H1 (cell line): ENCODE results near the gene TSPAN9. TPM values are rescaled to one million over a fixed set of nuclear protein-coding genes. Genes with fewer than 3 reads are reported as not detected.

ENCODE experiments used
- CTCF ChIA-PET: fragments of 300-600 bp; sonication (Branson Sonifier 250); formaldehyde crosslinking; loops from one replicate; lab custom pipeline; 2021; ENCODE audit not compliant: partially characterized antibody; lab: Charles Lee
- POLR2A ChIA-PET: fragments of 300-600 bp; sonication (Branson Sonifier 250); formaldehyde crosslinking; loops from one replicate; lab custom pipeline; 2021; ENCODE audit warnings: inconsistent platforms; ENCODE audit not compliant: partially characterized antibody; lab: Charles Lee
- DNase-seq, 2 experiments: peaks; one replicate each; pipeline versions ENCODE4 v3.0.0 to v3.0.0-alpha.2; 2010 to 2022; ENCODE audit warnings: low spot score in 2 of 2, low read depth in 1 of 2, mixed read lengths in 1 of 2
- FAIRE-seq: peaks from 2 replicates; lab custom pipeline; 2011; peaks lifted over from hg19 to GRCh38; lab: Jason Lieb, UNC
- H2AFZ ChIP-seq: 2 replicates; pipeline ENCODE4 v1.8.1; 2012; ENCODE audit warnings: low read length, inconsistent platforms
- H2AK5ac ChIP-seq: 2 replicates; pipeline ENCODE4 v1.6.1; 2013; ENCODE audit warnings: low read depth, low read length
- H2BK120ac ChIP-seq: replicated peaks from 2 replicates; pipeline ENCODE3; 2013; ENCODE audit warnings: low read depth, low read length, inconsistent platforms
- H2BK12ac ChIP-seq: 2 replicates; pipeline ENCODE4 v1.6.1; 2013; ENCODE audit warnings: low read depth, low read length
- H2BK15ac ChIP-seq: 2 replicates; pipeline ENCODE4 v1.6.1; 2013; ENCODE audit warnings: low read length
- H2BK20ac ChIP-seq: 2 replicates; pipeline ENCODE4 v1.6.1; 2013; ENCODE audit warnings: low read length
- H2BK5ac ChIP-seq: 2 replicates; pipeline ENCODE4 v1.6.1; 2013; ENCODE audit warnings: low read depth, low read length
- H3K14ac ChIP-seq: 2 replicates; pipeline ENCODE4 v1.6.1; 2013; ENCODE audit warnings: inconsistent platforms; ENCODE audit not compliant: insufficient read length
- H3K18ac ChIP-seq: 2 replicates; pipeline ENCODE4 v1.6.1; 2013; ENCODE audit warnings: low read length; ENCODE audit errors: extremely low read depth
- H3K23ac ChIP-seq: 2 replicates; pipeline ENCODE4 v1.6.1; 2013; ENCODE audit warnings: inconsistent platforms; ENCODE audit not compliant: insufficient read length
- H3K23me2 ChIP-seq: 2 replicates; pipeline ENCODE4 v1.6.1; 2013; ENCODE audit warnings: low read depth, low read length
- H3K27ac ChIP-seq: 2 replicates; pipeline ENCODE4 v1.6.1; 2011; ENCODE audit warnings: low read depth, low read length, inconsistent platforms
- H3K27me3 ChIP-seq, 4 experiments: replicated peaks in 1 of 4; 1 replicate in 1 of 4; 2 replicates in 3 of 4; pipeline versions ENCODE4 v1.6.1 to v1.8.1; 2011 to 2013; ENCODE audit warnings: low read length in 3 of 4, mild to moderate bottlenecking in 3 of 4, inconsistent platforms in 2 of 4, mixed read lengths in 2 of 4, moderate library complexity in 1 of 4; ENCODE audit not compliant: control insufficient read depth in 3 of 4, insufficient read depth in 3 of 4; ENCODE audit errors: extremely low read depth in 1 of 4
- H3K36me3 ChIP-seq, 4 experiments: 2 replicates each; pipeline versions ENCODE4 v1.6.1 to v1.8.1; 2011 to 2013; ENCODE audit warnings: mild to moderate bottlenecking in 4 of 4, low read length in 3 of 4, moderate library complexity in 2 of 4, control low read depth in 1 of 4, inconsistent platforms in 1 of 4; ENCODE audit not compliant: insufficient read depth in 4 of 4, control insufficient read depth in 2 of 4
- H3K4ac ChIP-seq: replicated peaks from 2 replicates; pipeline ENCODE3; 2013; ENCODE audit warnings: low read length, low read depth, mixed read lengths, inconsistent platforms; ENCODE audit not compliant: insufficient read length
- H3K4me1 ChIP-seq, 4 experiments: replicated peaks in 1 of 4; 1 replicate in 1 of 4; 2 replicates in 3 of 4; pipeline versions ENCODE4 v1.6.1 to v1.8.1; 2011 to 2013; ENCODE audit warnings: low read length in 3 of 4, inconsistent platforms in 2 of 4, mixed read lengths in 1 of 4; ENCODE audit not compliant: insufficient read depth in 4 of 4, control insufficient read depth in 3 of 4
- H3K4me2 ChIP-seq, 2 experiments: 2 replicates each; pipeline versions ENCODE4 v1.6.1 to v1.8.1; 2011 to 2013; ENCODE audit warnings: low read depth in 2 of 2, low read length in 2 of 2, control low read depth in 1 of 2, inconsistent platforms in 1 of 2, mild to moderate bottlenecking in 1 of 2; ENCODE audit not compliant: insufficient read depth in 1 of 2
- H3K4me3 ChIP-seq, 4 experiments: fragments of 200-600, 300-600 bp in 1 of 4; sonication (generic), shearing (Covaris generic), sonication (Bioruptor Twin) in 1 of 4; 2 replicates each; pipeline versions ENCODE4 v1.5.1 to v1.8.1; 2011 to 2016; ENCODE audit warnings: low read length in 4 of 4, low read depth in 3 of 4, control low read depth in 2 of 4, inconsistent platforms in 2 of 4, mild to moderate bottlenecking in 2 of 4, mixed read lengths in 1 of 4, moderate library complexity in 1 of 4; ENCODE audit not compliant: insufficient read depth in 2 of 4; ENCODE audit errors: extremely low read depth in 1 of 4
- H3K56ac ChIP-seq: replicated peaks from 2 replicates; pipeline ENCODE3; 2013; ENCODE audit warnings: low read depth, mild to moderate bottlenecking, mixed read lengths, low read length, inconsistent platforms; ENCODE audit not compliant: insufficient read length
- H3K79me1 ChIP-seq: 2 replicates; pipeline ENCODE4 v1.6.1; 2013; ENCODE audit warnings: low read depth, low read length, control low read depth
- H3K79me2 ChIP-seq, 2 experiments: 2 replicates each; pipeline versions ENCODE4 v1.6.1 to v1.8.1; 2012 to 2013; ENCODE audit warnings: low read length in 2 of 2, mild to moderate bottlenecking in 2 of 2, inconsistent platforms in 1 of 2; ENCODE audit not compliant: insufficient read depth in 2 of 2, control insufficient read depth in 1 of 2
- H3K9ac ChIP-seq, 4 experiments: replicated peaks in 1 of 4; 1 replicate in 1 of 4; 2 replicates in 3 of 4; pipeline versions ENCODE4 v1.6.1 to v1.8.1; 2011 to 2013; ENCODE audit warnings: low read depth in 3 of 4, low read length in 3 of 4, control low read depth in 2 of 4, mild to moderate bottlenecking in 2 of 4, moderate library complexity in 2 of 4, inconsistent platforms in 1 of 4; ENCODE audit errors: extremely low read depth in 1 of 4
- H3K9me3 ChIP-seq, 2 experiments: 2 replicates each; pipeline versions ENCODE4 v1.6.1 to v1.8.1; 2012 to 2013; ENCODE audit warnings: mild to moderate bottlenecking in 2 of 2, moderate library complexity in 2 of 2, control low read depth in 1 of 2, inconsistent platforms in 1 of 2, low read depth in 1 of 2, low read length in 1 of 2, mixed read lengths in 1 of 2; ENCODE audit not compliant: insufficient read depth in 2 of 2
- H4K20me1 ChIP-seq, 2 experiments: replicated peaks in 1 of 2; 2 replicates each; pipeline versions ENCODE3 to v1.8.1; 2011 to 2013; ENCODE audit warnings: inconsistent platforms in 2 of 2, low read length in 2 of 2, mild to moderate bottlenecking in 1 of 2; ENCODE audit not compliant: insufficient read depth in 2 of 2, control insufficient read depth in 1 of 2
- H4K5ac ChIP-seq: 2 replicates; pipeline ENCODE4 v1.6.1; 2013; ENCODE audit warnings: low read length, low read depth, mixed read lengths, inconsistent platforms; ENCODE audit not compliant: insufficient read length
- H4K8ac ChIP-seq: 2 replicates; pipeline ENCODE4 v1.8.0; 2013; ENCODE audit warnings: mild to moderate bottlenecking, moderate library complexity, low read length, inconsistent platforms; ENCODE audit not compliant: insufficient read depth; ENCODE audit errors: extremely low read depth
- H4K91ac ChIP-seq: replicated peaks from 2 replicates; pipeline ENCODE3; 2013; ENCODE audit warnings: low read length, mixed read lengths, inconsistent platforms; ENCODE audit not compliant: insufficient read length
- CTCF ChIP-seq, 3 experiments: IDR thresholded peaks; 1 replicate in 2 of 3; 2 replicates in 1 of 3; pipeline versions ENCODE4 v1.5.1 to v1.6.1; 2011; ENCODE audit warnings: low read length in 3 of 3, mild to moderate bottlenecking in 3 of 3, inconsistent platforms in 2 of 3, low read depth in 1 of 3, moderate library complexity in 1 of 3; ENCODE audit not compliant: insufficient read depth in 1 of 3; ENCODE audit errors: control extremely low read depth in 1 of 3
- GTF2F1 ChIP-seq: IDR thresholded peaks from 2 replicates; pipeline ENCODE4 v1.6.1; 2012; ENCODE audit warnings: low read depth, low read length, improper control_type of control experiment, borderline replicate concordance
- RNF2 ChIP-seq: fragments of 200-900, 300-1000 bp; sonication (generic); IDR thresholded peaks from 2 replicates; pipeline ENCODE4 v1.7.1; 2016; ENCODE audit warnings: borderline replicate concordance, low read depth, mild to moderate bottlenecking, antibody characterized with exemption, low read length; ENCODE audit not compliant: poor library complexity, severe bottlenecking; ENCODE audit errors: missing control alignments
- WGBS, 2 experiments: shearing (Covaris generic) in 1 of 2; methylation state at CpG; one replicate each; pipeline versions ENCODE4 v1.1.6 to v1.1.7; 2013 to 2015; ENCODE audit warnings: low lambda C conversion rate in 2 of 2, mixed read lengths in 2 of 2, inconsistent platforms in 1 of 2, low coverage in 1 of 2, missing lambda C conversion rate in 1 of 2; ENCODE audit not compliant: insufficient replicate concordance in 2 of 2, insufficient coverage in 1 of 2, insufficient read length in 1 of 2; ENCODE audit errors: extremely low coverage in 1 of 2, missing lambda C conversion rate in 1 of 2; 5-methylcytosine and 5-hydroxymethylcytosine counted together
- polyA plus RNA-seq, 7 experiments: library from polyadenylated mRNA; depleted of rRNA in 3 of 7; stranded (reverse) in 5 of 7; unstranded in 2 of 7; fragments of >200 nt in 5 of 7; fragments of 200-250 nt in 2 of 7; gene quantifications; 1 replicate in 5 of 7; 2 replicates in 1 of 7; 4 replicates in 1 of 7; pipeline versions ENCODE4 v1.2.1 to v1.2.3, GENCODE V29; 2011 to 2013; ENCODE audit warnings: missing spikeins in 2 of 7, mixed read lengths in 2 of 7
- total RNA-seq: library from RNA; stranded (reverse); fragmentation: NEBNext Ultra II Directional; extraction: Animal tissue kit (Norgen Biotek cat#: 25700); gene quantifications from 2 replicates; pipeline ENCODE4 v1.2.1, GENCODE V29; 2021

TSPAN9 gene
- total and polyA plus RNA-seq, 2 of the 8 experiments (the other 6 are each of a cell fraction or from before 2014, with no cell fraction given): 11.5 to 29.1 TPM

DNA sequence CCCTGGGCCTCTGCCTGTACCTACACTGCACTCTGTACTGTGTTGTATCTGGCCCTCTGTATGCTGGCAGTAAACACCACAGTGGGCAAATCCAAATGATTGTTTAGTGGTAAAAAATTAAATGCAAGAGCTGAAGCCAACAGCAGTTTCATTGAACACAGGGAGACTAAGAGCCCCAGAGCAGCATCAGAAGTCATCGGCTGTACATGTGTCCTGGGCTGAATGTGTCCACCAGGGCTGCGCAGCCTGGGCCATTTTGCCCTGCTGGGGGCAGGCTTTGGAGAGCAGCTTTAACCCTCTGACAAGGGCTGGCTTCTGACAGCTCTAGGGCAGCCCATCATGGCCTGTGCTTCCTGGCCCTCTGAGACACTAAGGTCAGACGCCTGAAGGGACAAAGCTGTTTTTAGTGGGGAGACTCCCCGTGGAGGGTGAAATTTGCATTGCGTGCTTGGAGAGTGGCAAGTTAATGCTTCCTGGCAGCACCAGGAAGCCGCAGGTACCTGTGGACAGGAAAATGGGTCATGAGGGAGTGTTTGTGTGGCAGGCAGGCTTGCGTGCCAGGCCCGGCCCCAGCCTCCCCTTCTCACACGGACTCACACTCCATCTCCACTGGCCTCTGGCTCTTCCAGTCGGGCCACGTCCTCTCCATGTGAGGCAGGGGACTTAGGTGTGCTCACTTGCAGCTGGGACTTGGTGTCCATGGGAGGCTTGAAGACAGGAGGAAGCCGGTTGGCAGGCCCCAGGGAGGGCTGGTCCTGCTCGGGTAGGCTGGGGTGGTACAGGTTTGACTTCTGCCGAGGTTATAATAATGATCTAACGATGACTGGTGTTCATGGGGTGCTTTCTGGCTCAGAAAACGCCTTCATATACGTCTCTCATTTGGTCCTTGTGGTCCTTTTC, 150.1 kb downstream of the TSPAN9 start:
- FAIRE-seq: no peak
- H2BK5ac ChIP-seq: peak overlapping the region; percentile 39; the same call in 1 of the 2 replicates
- no peak overlapping the region for H3K27ac ChIP-seq

More for the DNA sequence above, 150.1 kb downstream of the TSPAN9 start:
- no peak overlapping the region for H4K91ac ChIP-seq
- no peak overlapping the region for H4K5ac ChIP-seq
- no peak for DNase-seq
- H2AK5ac ChIP-seq: no peak overlapping the region
- 69% methylated on average over 17 of the region's 17 CpGs; no CpG with 5 or more reads in 1 of the 2 experiments for WGBS, 2 experiments
- no peak overlapping the region for H4K8ac ChIP-seq
- no peaks in the 10 kb centered on the region; a peak in 1 of 8 replicates for H3K36me3 ChIP-seq
- H3K79me1 ChIP-seq: peaks cover 2% of the 10 kb centered on the region; the same call in 1 of the 2 replicates
- H4K20me1 ChIP-seq: peaks cover 0 to 11% of the 10 kb centered on the region in 2 experiments
- ChIA-PET POLR2A (interaction anchor here (0.9 to 1.5 kb wide), 2 partner anchors 11 to 87 kb away, joined by 3 to 4 read pairs; no protein-coding TSS in a partner anchor), CTCF (interaction anchor here (0.8 to 3.0 kb wide), 12 partner anchors 10 to 91 kb away, joined by 3 to 24 read pairs (median 4); no protein-coding TSS in a partner anchor)
- no peak overlapping the region for H3K23ac ChIP-seq
- no peaks in the 10 kb centered on the region for H3K23me2 ChIP-seq
- no peak overlapping the region for H2BK120ac ChIP-seq
- H3K9ac ChIP-seq: no peak overlapping the region
- H2BK20ac ChIP-seq: no peak overlapping the region; the same call in 1 of the 2 replicates
- peaks cover 0 to 33% (median 15%) of the 10 kb centered on the region in 4 experiments; a peak in 6 of 7 replicates for H3K4me1 ChIP-seq
- H3K18ac ChIP-seq: no peak overlapping the region
- no peak overlapping the region for H3K4ac ChIP-seq
- H3K27me3 ChIP-seq: no peaks in the 10 kb centered on the region; a peak in 1 of 7 replicates
- H3K56ac ChIP-seq: no peak overlapping the region
- H2AFZ ChIP-seq: no peak overlapping the region
- TF ChIP-seq CTCF (IDR thresholded peaks at IDR 0.05; ENCODE audit: control extremely low read depth in 1 of 3, insufficient read depth in 1 of 3, low read depth in 1 of 3, low read length in 3 of 3): peak; percentile 28 to 33 (median 33)
- no peak for TF ChIP-seq RNF2
- no peak for TF ChIP-seq GTF2F1
- H2BK12ac ChIP-seq: no peak overlapping the region
- H3K79me2 ChIP-seq: no peaks in the 10 kb centered on the region
- H3K9me3 ChIP-seq: peaks cover 0 to 3% of the 10 kb centered on the region in 2 experiments; a peak in 1 of 4 replicates
- no peak overlapping the region for H3K14ac ChIP-seq
- peak overlapping the region; percentile 8; the same call in 1 of the 2 replicates for H2BK15ac ChIP-seq
- H3K4me2 ChIP-seq: no peak overlapping the region
- H3K4me3 ChIP-seq: no peak overlapping the region
